T47D (cell line): ENCODE results near the gene DGKB.
A peak's percentile ranks its signal among the peaks of the same experiment; 100 is the strongest.

Experiments
- DNase-seq, 2 experiments: peaks; one replicate each; pipeline versions ENCODE4 v3.0.0 to v3.0.0-alpha.2; 2011 to 2012; ENCODE audit warnings: low read depth in 1 of 2, low spot score in 1 of 2
- JUND ChIP-seq: IDR thresholded peaks from 2 replicates; pipeline ENCODE4 v1.6.1; 2012; ENCODE audit warnings: low read depth
- in situ Hi-C: cut with HindIII; loops from 2 replicates; pipeline ENCODE4 v1.10.0; 2016; ENCODE audit warnings: low sequenced_read_pairs, low pct_unique_long_range_greater_than_20kb

The DGKB gene

DNA sequence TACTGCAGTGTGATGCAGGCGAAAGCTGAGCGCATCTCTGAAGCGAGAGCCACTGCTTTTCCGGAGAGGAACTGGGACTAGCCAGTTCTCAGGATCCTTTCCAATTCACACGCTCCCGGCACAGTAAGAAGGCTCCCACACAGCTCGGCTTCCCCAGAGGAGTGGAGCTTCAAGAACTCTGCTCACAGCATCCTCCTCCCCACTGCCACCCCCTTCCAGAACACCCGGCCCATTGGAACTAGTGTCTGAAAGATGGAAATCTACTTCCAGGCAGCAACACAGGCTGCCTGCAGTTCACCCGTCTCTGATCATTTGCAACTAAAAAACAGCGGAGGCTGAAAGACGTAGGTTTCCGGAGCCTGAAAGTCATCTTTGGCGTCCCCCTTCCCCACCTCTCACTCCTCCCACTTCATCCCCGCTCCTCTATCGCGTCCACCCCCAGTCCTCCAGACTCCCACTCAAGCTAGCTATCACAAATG, at the start of gene DGKB:
Gene DGKB (minus strand): TSS at position 163 of the 479 bp plus-strand sequence.
- no peak for TF ChIP-seq JUND
- in situ Hi-C loops = no loop called here

DNA sequence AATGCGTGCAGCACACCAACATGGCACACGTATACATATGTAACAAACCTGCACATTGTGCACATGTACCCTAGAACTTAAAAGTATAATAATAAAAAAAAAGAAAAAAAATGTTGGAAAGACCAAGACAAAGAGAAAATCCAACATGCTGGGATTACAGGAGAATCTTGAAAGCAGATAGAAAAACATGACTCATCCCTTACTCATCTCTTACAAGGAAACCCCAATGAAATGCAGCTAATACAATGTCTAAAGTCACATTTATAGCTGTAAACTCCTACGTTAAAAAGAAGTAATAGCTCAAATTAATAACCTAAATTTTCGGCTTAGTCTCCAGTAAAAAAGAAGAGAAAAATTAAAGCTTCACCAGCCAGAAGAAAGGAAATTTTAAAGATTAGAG, 47.5 kb upstream of the DGKB start:
- no peak for DNase-seq
- in situ Hi-C loops = no loop called here
- no peak for TF ChIP-seq JUND

More for the DNA sequence above, at the start of gene DGKB:
- DNase-seq = peak in 1 of 2 experiments; percentile 29

GRCh38 chr7:14938181-14938580, 35.6 kb upstream of the DGKB start:
- in situ Hi-C loops = no loop called here
- no peak for TF ChIP-seq JUND

GRCh38 chr7:14937581-14937980, 35.0 kb upstream of the DGKB start:
- no peak for DNase-seq
- in situ Hi-C loops = no loop called here
- TF ChIP-seq JUND = no peak

More at GRCh38 chr7:14938181-14938580, 35.6 kb upstream of the DGKB start:
- DNase-seq = no peak

DNA sequence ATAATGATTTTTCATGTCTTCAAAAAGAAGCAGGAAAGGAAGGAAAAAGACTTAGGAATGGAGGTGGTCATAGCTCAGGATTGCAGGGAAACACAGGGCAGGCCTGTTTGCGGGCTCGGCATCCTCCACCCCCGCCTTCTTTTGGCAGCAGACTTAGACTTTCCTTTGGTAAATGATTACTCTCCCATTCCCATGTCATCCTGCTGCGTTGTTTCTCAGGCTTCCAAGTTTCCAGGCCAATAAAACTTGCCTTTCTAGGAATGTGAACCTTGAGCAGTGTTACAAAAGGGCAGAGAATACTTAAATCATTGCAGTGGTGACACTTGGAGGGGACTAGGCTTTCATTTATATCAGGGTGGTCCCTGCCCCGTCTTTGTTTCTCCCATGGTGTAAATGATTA, 34.0 kb upstream of the DGKB start:
- in situ Hi-C loops = no loop called here
- no peak for TF ChIP-seq JUND
- DNase-seq = no peak

DNA sequence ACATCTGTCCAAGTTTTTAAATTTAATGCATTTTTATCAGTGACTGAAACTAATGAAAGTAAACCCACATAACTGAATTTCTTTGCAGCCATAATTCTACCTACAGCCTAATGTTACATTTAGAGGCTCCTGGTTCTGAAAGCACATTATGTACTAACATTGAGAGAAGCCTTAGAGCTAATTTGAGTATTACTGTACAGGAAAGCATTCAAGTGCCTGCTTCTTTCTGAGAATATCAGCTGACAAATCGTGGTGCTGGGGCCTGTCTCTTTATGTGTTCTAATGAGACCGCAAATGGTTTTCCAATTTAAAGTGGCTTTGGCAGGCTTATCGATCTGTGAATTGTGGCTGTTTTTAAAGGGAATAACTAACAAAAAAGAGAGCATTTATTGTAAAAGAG, 32.3 kb upstream of the DGKB start:
- in situ Hi-C loops = no loop called here
- no peak for TF ChIP-seq JUND
- DNase-seq = no peak

DNA sequence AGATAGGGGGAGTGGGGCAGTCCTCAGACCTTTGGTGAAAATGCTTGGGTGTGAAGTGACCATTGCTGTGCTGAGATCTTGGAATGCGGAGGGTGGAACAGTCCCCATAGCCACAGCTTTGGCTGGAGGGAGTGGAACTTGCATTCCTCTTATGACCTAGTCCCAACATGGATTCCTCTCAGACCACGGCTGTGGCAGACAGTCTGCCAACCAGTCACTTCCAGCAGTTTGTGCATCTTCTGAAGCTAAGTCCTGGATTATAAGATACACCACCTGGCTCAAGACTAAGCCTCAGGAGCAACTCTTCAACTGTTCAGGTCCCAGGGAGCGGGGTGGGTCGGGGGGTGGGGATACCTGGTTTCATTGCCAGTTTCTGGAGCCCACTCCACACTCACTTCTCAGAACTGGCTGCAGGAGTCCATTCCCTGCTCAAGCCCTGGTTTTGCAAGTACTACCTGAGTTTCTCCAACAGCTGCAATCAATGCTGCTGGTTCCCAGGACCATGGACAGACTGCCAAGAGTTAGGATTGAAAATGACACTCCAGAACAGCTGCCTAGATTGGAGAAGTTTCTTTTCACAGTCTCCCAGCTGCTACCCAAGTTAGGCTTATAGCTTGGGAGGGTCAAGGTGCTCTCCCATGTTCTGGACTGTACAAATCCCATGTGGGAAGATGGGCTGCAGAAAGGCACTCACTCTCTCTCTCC, 29.1 kb upstream of the DGKB start:
- in situ Hi-C loops = no loop called here
- TF ChIP-seq JUND = no peak
- no peak for DNase-seq

DNA sequence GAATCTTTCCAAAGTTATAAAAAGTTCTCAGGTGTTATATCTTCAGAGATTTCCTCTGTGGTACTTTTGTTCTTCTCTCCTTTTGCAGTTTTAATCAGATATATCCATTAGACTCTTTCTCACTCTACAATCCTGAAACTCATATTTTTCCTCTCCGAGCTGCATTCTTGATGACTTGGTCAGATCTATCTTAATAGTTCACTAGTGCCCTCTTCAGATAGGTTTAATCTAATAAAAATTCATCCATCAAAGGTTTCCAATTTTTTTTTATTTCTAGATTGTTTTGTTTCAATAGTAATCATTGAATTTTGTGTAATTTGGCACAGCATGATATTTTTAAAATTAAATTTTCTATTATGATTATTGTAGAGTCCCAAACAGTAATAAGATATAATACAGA, 21.8 kb upstream of the DGKB start:
- in situ Hi-C loops = no loop called here
- no peak for DNase-seq
- TF ChIP-seq JUND = no peak

- in situ Hi-C loops = no loop called here
- TF ChIP-seq JUND = no peak
- no peak for DNase-seq
Measured at GRCh38 chr7:14911077-14911476, 8.5 kb upstream of the DGKB start.

- in situ Hi-C loops = no loop called here
- TF ChIP-seq JUND = no peak
- DNase-seq = no peak
Measured at GRCh38 chr7:14908697-14909096, 6.1 kb upstream of the DGKB start.

DNA sequence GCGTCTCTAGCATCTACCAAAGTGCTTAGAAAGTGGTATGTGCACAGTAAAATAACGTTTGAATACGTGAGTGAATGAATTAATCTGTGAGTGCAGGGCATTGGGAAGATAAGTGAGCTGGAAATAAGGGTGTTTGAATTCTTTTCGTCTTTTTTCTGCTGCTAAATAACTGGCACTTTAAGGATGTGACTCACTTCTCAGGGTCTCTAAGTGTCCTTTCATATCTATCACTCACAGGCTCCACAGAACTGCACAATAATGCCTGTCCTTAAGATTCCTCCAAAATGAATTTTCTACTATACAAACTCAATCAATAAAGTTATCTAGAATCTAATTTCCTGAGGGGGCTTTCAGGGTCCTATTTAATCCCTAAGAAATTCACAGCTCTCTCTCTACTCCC, 3.2 kb upstream of the DGKB start:
- no peak for DNase-seq
- in situ Hi-C loops = no loop called here

DNA sequence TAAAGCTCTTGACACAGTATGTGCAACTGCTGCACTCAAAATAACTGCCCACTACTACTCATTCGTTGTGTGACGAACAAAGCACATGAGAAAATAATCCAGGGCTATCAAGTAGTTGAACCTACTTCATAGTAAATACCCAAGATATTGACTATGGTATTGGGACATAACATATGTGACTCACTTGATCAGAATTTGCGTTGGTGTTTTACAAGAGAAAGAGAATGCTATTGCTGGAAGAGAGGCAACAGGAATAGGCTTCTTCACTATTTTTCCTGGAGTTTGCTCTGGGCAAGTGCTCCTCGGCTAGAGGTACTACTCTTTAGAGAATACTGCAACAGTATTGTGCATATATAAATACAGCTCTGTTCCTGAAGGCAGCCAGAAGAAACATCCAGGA, 2.5 kb downstream of the DGKB start:
- no peak for TF ChIP-seq JUND
- DNase-seq = no peak
- in situ Hi-C loops = no loop called here

More for the DNA sequence above, 3.2 kb upstream of the DGKB start:
- no peak for TF ChIP-seq JUND

- no peak for TF ChIP-seq JUND
- DNase-seq = no peak
- in situ Hi-C loops = no loop called here
Measured at GRCh38 chr7:14899030-14899429, 3.5 kb downstream of the DGKB start.

GRCh38 chr7:14896461-14896860, 6.1 kb downstream of the DGKB start:
- no peak for TF ChIP-seq JUND
- in situ Hi-C loops = no loop called here
- no peak for DNase-seq

DNA sequence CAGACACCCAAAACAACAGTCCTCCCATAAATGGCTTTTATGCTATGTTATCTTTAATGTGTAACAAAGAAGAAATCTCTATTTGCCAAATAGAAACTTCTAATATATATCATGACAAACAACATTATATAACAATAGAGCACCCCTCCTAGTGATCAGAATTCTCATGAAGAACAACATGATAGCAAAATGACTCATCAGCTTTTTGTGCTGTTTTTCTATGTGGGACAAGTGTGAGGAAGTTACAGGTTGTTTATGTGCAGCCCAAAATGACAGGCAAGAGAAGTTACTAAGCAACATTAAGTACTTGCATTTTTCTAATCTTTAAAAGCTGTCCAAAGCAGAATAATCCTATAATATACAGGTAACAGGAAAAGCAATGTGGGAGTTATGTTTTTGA, 7.7 kb downstream of the DGKB start:
- no peak for TF ChIP-seq JUND
- no peak for DNase-seq
- in situ Hi-C loops = no loop called here
